Left lung (tissue), 10 donors: ENCODE measurements around the gene KRTAP9-1. TPM values are rescaled to one million over a fixed set of nuclear protein-coding genes. Genes with fewer than 3 reads are reported as not detected.
"Not testable (repeated sequence)": the region's sequence is repeated elsewhere in the genome, so short reads cannot be mapped to it uniquely, and the experiment has no call there.

Source experiments
- ATAC-seq: fragments of 200-7000 bp; cut with Tn5 transposase; one replicate; pipeline ENCODE4 v1.9.1; 2020; ENCODE audit warnings: moderate library complexity
- DNase-seq, 4 donors: peaks; one replicate each; pipeline ENCODE4 v3.0.0-alpha.2; 2013 to 2020
- H3K27ac ChIP-seq, 2 donors: fragments of 200-600 bp; sonication (generic) in 1 of 2; one replicate each; pipeline versions ENCODE4 v1.5.0 to v1.8.0; 2020 to 2021
- H3K27me3 ChIP-seq, 2 donors: fragments of 200-600 bp; sonication (generic) in 1 of 2; one replicate each; pipeline versions ENCODE4 v1.5.0 to v1.8.0; 2020 to 2021
- H3K36me3 ChIP-seq, 2 donors: fragments of 200-600 bp; sonication (generic) in 1 of 2; one replicate each; pipeline versions ENCODE4 v1.5.0 to v1.8.0; 2020 to 2021
- H3K4me1 ChIP-seq, 2 donors: fragments of 200-600 bp; one replicate each; pipeline ENCODE4 v1.8.0; 2021
- H3K4me3 ChIP-seq, 2 donors: fragments of 200-600 bp; sonication (generic) in 1 of 2; one replicate each; pipeline versions ENCODE4 v1.5.0 to v1.8.0; 2020 to 2021; ENCODE audit warnings: mild to moderate bottlenecking in 1 of 2
- H3K9me3 ChIP-seq, 2 donors: fragments of 200-600 bp; sonication (generic) in 1 of 2; one replicate each; pipeline versions ENCODE4 v1.5.0 to v1.8.0; 2020 to 2021
- intact Hi-C, 2 donors: fragments of 100-400 bp; cut with DNase I; formaldehyde crosslinking; loops; one replicate each; pipeline versions ENCODE4 v1.11.2 to v1.14.2; 2022
- polyA plus RNA-seq, 6 donors: library from polyadenylated mRNA; unstranded; fragments of 120-200 nt; gene quantifications; one replicate each; pipeline ENCODE4 v1.2.1, GENCODE V29; 2013; ENCODE audit not compliant: insufficient read length in 6 of 6
- total RNA-seq, 2 donors: library from RNA; stranded (reverse); fragmentation: NEBNext Ultra II Directional; extraction: Animal tissue kit (Norgen Biotek cat#: 25700); gene quantifications; one replicate each; pipeline ENCODE4 v1.2.1, GENCODE V29; 2021
- TF ChIP-seq, protein P1 (sequence below), 2 donors: fragments of 200-600 bp; sonication (generic) in 1 of 2; IDR thresholded peaks; one replicate each; pipeline versions ENCODE4 v1.5.0 to v1.8.0; 2021; ENCODE audit warnings: antibody characterized with exemption in 2 of 2
- donor health status: DM: no; HTN: yes; CAD: no.
- donor health status: DM: no; HTN: no; CAD: no.

Gene KRTAP9-1
- total and polyA plus RNA-seq, 8 donors, result not detected

- H3K27ac ChIP-seq, result no peak overlapping the region
- H3K9me3 ChIP-seq, result peaks cover 0 to 13% of the 10 kb centered on the region in 2 donors
- intact Hi-C loops, result no loop called here
- DNase-seq (no peak), ATAC-seq (no peak)
- H3K27me3 ChIP-seq, result peaks cover 0 to 5% of the 10 kb centered on the region in 2 donors
- no peaks in the 10 kb centered on the region for H3K36me3 ChIP-seq
- H3K4me3 ChIP-seq, result no peak overlapping the region
- no peaks in the 10 kb centered on the region for H3K4me1 ChIP-seq
- TF ChIP-seq, protein P1, sequence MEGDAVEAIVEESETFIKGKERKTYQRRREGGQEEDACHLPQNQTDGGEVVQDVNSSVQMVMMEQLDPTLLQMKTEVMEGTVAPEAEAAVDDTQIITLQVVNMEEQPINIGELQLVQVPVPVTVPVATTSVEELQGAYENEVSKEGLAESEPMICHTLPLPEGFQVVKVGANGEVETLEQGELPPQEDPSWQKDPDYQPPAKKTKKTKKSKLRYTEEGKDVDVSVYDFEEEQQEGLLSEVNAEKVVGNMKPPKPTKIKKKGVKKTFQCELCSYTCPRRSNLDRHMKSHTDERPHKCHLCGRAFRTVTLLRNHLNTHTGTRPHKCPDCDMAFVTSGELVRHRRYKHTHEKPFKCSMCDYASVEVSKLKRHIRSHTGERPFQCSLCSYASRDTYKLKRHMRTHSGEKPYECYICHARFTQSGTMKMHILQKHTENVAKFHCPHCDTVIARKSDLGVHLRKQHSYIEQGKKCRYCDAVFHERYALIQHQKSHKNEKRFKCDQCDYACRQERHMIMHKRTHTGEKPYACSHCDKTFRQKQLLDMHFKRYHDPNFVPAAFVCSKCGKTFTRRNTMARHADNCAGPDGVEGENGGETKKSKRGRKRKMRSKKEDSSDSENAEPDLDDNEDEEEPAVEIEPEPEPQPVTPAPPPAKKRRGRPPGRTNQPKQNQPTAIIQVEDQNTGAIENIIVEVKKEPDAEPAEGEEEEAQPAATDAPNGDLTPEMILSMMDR (IDR thresholded peaks at IDR 0.05), result no peak
Observed at GRCh38 chr17:41147531-41148204, 42.0 kb upstream of the KRTAP9-1 start.

GRCh38 chr17:41148971-41149651, 40.6 kb upstream of the KRTAP9-1 start:
- H3K27me3 ChIP-seq, DNase-seq, H3K27ac ChIP-seq, intact Hi-C loops, H3K4me3 ChIP-seq, ATAC-seq, H3K4me1 ChIP-seq, H3K9me3 ChIP-seq, H3K36me3 ChIP-seq: not testable (repeated sequence)

DNA sequence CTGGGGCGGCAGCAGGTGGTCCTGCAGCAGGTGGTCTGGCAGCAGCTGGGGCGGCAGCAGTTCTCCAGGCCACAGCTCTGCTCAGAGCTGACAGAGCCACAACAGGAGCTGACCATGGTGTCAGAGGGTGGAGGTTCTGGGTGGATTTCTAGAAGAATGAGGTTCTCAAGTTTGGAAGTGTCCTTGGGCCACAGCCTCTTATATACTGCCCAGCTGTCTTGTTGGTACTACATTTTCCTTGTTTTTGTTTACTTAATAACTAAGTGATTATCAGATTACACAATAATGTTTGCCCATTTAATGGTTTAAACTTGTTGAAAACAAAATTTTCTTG, 40.1 kb upstream of the KRTAP9-1 start, which contains the start of gene KRTAP4-5:
TSS of gene KRTAP4-5 (minus strand) at position 174 of the 334 bp plus-strand sequence. CDS start at position 116, 58 bp downstream.
- H3K4me1 ChIP-seq, result no peaks in the 10 kb centered on the region
- TF ChIP-seq, protein P1 (IDR thresholded peaks at IDR 0.05), result no peak
- no peak for DNase-seq
- no peak for ATAC-seq
- peaks cover 0 to 6% of the 10 kb centered on the region in 2 donors for H3K27me3 ChIP-seq
- no peak within 1 kb of the TSS for H3K4me3 ChIP-seq
- H3K27ac ChIP-seq, result no peak within 1 kb of the TSS
- no peaks in the 10 kb centered on the region for H3K36me3 ChIP-seq
- no peaks in the 10 kb centered on the region for H3K9me3 ChIP-seq
- intact Hi-C loops, result no loop called here

DNA sequence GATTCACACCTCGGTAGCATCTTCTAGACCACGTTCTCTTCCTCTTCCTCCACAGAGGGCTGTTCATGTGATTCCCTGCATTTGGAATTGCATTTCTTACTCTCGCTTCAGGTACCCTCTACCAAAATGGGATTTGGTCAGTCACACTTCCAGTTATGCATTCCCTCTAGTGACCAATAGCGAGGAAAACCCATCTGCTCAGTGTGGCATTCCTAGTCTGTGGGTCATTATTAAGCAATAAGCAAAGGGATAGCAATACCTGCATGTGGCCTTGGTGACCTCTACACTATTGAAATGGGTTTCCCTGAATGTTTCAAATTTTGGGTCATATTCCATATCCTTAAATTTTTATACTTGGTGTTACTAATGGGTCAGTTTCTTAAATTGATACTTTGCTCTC, 39.7 kb upstream of the KRTAP9-1 start:
- Histone ChIP-seq H3K27me3 (peaks cover 0 to 10% of the 10 kb centered on the region in 2 donors), H3K27ac (no peak overlapping the region), H3K9me3 (no peaks in the 10 kb centered on the region), H3K4me3 (no peak overlapping the region), H3K4me1 (no peaks in the 10 kb centered on the region), H3K36me3 (no peaks in the 10 kb centered on the region)
- TF ChIP-seq, protein P1 (IDR thresholded peaks at IDR 0.05), result no peak
- DNase-seq, result no peak
- no peak for ATAC-seq
- intact Hi-C loops, result no loop called here

- Histone ChIP-seq H3K9me3 (no peaks in the 10 kb centered on the region), H3K27ac (no peak overlapping the region), H3K4me3 (no peak overlapping the region), H3K27me3 (peaks cover 0 to 11% of the 10 kb centered on the region in 2 donors), H3K4me1 (no peaks in the 10 kb centered on the region), H3K36me3 (no peaks in the 10 kb centered on the region)
- no peak for ATAC-seq
- TF ChIP-seq, protein P1 (IDR thresholded peaks at IDR 0.05), result no peak
- no peak for DNase-seq
- intact Hi-C loops, result no loop called here
Observed at GRCh38 chr17:41151525-41151924, 38.2 kb upstream of the KRTAP9-1 start.
